AG09309 (cell line): ENCODE results near the gene SRPRB.

Experiments used
- DNase-seq: peaks from one replicate; pipeline ENCODE4 v3.0.0-alpha.2; 2010; ENCODE audit warnings: low read depth
- H3K4me3 ChIP-seq: 2 replicates; pipeline ENCODE4 v1.5.1; 2011; ENCODE audit warnings: mild to moderate bottlenecking, low read depth, low read length, moderate library complexity; ENCODE audit not compliant: control insufficient read depth
- CTCF ChIP-seq: IDR thresholded peaks from 2 replicates; pipeline ENCODE4 v1.5.1; 2011; ENCODE audit warnings: mild to moderate bottlenecking, low read depth, low read length, inconsistent platforms; ENCODE audit not compliant: insufficient read depth, control insufficient read depth; ENCODE audit errors: missing control alignments

SRPRB gene

GRCh38 chr3:133805702-133806475 is at the start of gene SRPRB:
TSS of gene SRPRB (plus strand) at chr3:133805815. CDS start at chr3:133805849, 34 bp downstream.
- H3K4me3 ChIP-seq = peak within 1 kb of the TSS; percentile 100
- TF ChIP-seq CTCF = no peak
- DNase-seq = peak; percentile 70

GRCh38 chr3:133756716-133757694 is 48.6 kb upstream of the SRPRB start:
- no peak for DNase-seq
- TF ChIP-seq CTCF = no peak
- no peak overlapping the region for H3K4me3 ChIP-seq

- H3K4me3 ChIP-seq = no peak overlapping the region
- TF ChIP-seq CTCF = no peak
- no peak for DNase-seq
Observed at GRCh38 chr3:133757701-133758567, 47.7 kb upstream of the SRPRB start.

- DNase-seq = no peak
- no peak overlapping the region for H3K4me3 ChIP-seq
- TF ChIP-seq CTCF = no peak
Observed at GRCh38 chr3:133758568-133758928, 47.1 kb upstream of the SRPRB start.

GRCh38 chr3:133758964-133759739 is 46.5 kb upstream of the SRPRB start:
- no peak overlapping the region for H3K4me3 ChIP-seq
- TF ChIP-seq CTCF = no peak
- no peak for DNase-seq
